ENCODE data around the gene EAPP.
"Not testable (repeated sequence)": the region's sequence is repeated elsewhere in the genome, so short reads cannot be mapped to it uniquely, and the experiment has no call there.

GRCh38 chr14:34476036-34476435 lies 63.5 kb downstream of the EAPP start:
- TF ChIP-seq POLR2A, CTCF, POLR2AphosphoS5, EP300 (IDR thresholded peaks at IDR 0.05): not testable (repeated sequence)

All from stomach (tissue), 4 donors.